ENCODE results near the gene HTT. TPM values are rescaled to one million over a fixed set of nuclear protein-coding genes. Genes with fewer than 3 reads are reported as not detected.
A peak's percentile ranks its signal among the peaks of the same experiment; 100 is the strongest.

Gene HTT
- polyA plus RNA-seq, 3 donors = 1.8 to 27.1 (median 3.0) TPM

GRCh38 chr4:3179126-3179706 is 104.7 kb downstream of the HTT start:
- no peak overlapping the region for H3K4me3 Mint-ChIP-seq
- Histone ChIP-seq H3K4me3 (replicated peaks in 1 of 3; ENCODE audit: low read depth in 2 of 3, low read length in 3 of 3) (no peak overlapping the region), H2AFZ (ENCODE audit: insufficient read depth, low read depth, low read length, poor library complexity, severe bottlenecking) (no peak overlapping the region), H3K36me3 (replicated peaks in 1 of 2; ENCODE audit: control insufficient read depth in 1 of 2, insufficient read depth in 2 of 2, low read length in 2 of 2) (peaks cover 95 to 98% of the 10 kb centered on the region in 2 donors), H3K4me2 (replicated peaks; ENCODE audit: extremely low read depth, low read length, poor library complexity, severe bottlenecking) (no peak overlapping the region), H3K79me2 (ENCODE audit: insufficient read depth, low read length) (no peaks in the 10 kb centered on the region), H3K9ac (ENCODE audit: insufficient read depth, low read length, poor library complexity, severe bottlenecking) (no peak overlapping the region), H3K4me1 (ENCODE audit: control insufficient read depth in 1 of 2, insufficient read depth in 2 of 2, low read length in 2 of 2) (no peaks in the 10 kb centered on the region), H3K27ac (ENCODE audit: low read depth in 1 of 2, low read length in 2 of 2) (no peak overlapping the region), H3K9me3 (replicated peaks in 1 of 2; ENCODE audit: control insufficient read depth in 1 of 2, insufficient read depth in 1 of 2, low read length in 2 of 2) (no peaks in the 10 kb centered on the region), H3K27me3 (ENCODE audit: control insufficient read depth in 2 of 2, insufficient read depth in 2 of 2, low read length in 2 of 2) (no peaks in the 10 kb centered on the region), H4K20me1 (ENCODE audit: insufficient read depth, low read length) (no peaks in the 10 kb centered on the region)
- no peaks in the 10 kb centered on the region for H3K4me1 Mint-ChIP-seq
- peaks cover 98% of the 10 kb centered on the region in 2 donors for H3K36me3 Mint-ChIP-seq
- H3K27me3 Mint-ChIP-seq (ENCODE audit: low read depth in 3 of 3) = no peaks in the 10 kb centered on the region
- H3K27ac Mint-ChIP-seq = peak overlapping the region in 3 of 7 donors; percentile 18 to 32 (median 27)
- H3K9me3 Mint-ChIP-seq = no peaks in the 10 kb centered on the region
- no peak for DNase-seq
- 99% methylated on average over 11 of the region's 12 CpGs for WGBS (ENCODE audit: insufficient coverage)
- intact Hi-C loops (cut with micrococcal nuclease) = no loop called here
- no peak for TF ChIP-seq CTCF (IDR thresholded peaks at IDR 0.05)

GRCh38 chr4:3183008-3183407 is 108.5 kb downstream of the HTT start:
- TF ChIP-seq CTCF (IDR thresholded peaks at IDR 0.05) = no peak
- H3K27me3 Mint-ChIP-seq (ENCODE audit: low read depth in 3 of 3) = no peaks in the 10 kb centered on the region
- no peak for DNase-seq
- peaks cover 94 to 97% of the 10 kb centered on the region in 2 donors for H3K36me3 Mint-ChIP-seq
- H3K27me3 ChIP-seq (ENCODE audit: control insufficient read depth in 2 of 2, insufficient read depth in 2 of 2, low read length in 2 of 2) = no peaks in the 10 kb centered on the region
- H3K9me3 Mint-ChIP-seq = no peaks in the 10 kb centered on the region
- no peaks in the 10 kb centered on the region for H4K20me1 ChIP-seq (ENCODE audit: insufficient read depth, low read length)
- H3K9me3 ChIP-seq (replicated peaks in 1 of 2; ENCODE audit: control insufficient read depth in 1 of 2, insufficient read depth in 1 of 2, low read length in 2 of 2) = no peaks in the 10 kb centered on the region
- 100% methylated on average over 3 of the region's 4 CpGs for WGBS (ENCODE audit: insufficient coverage)
- H3K79me2 ChIP-seq (ENCODE audit: insufficient read depth, low read length) = no peaks in the 10 kb centered on the region
- H2AFZ ChIP-seq (ENCODE audit: insufficient read depth, low read depth, low read length, poor library complexity, severe bottlenecking) = no peak overlapping the region
- H3K27ac ChIP-seq (ENCODE audit: low read depth in 1 of 2, low read length in 2 of 2) = no peak overlapping the region
- intact Hi-C loops (cut with micrococcal nuclease) = no loop called here
- H3K4me1 ChIP-seq (ENCODE audit: control insufficient read depth in 1 of 2, insufficient read depth in 2 of 2, low read length in 2 of 2) = no peaks in the 10 kb centered on the region
- no peak overlapping the region for H3K9ac ChIP-seq (ENCODE audit: insufficient read depth, low read length, poor library complexity, severe bottlenecking)
- H3K27ac Mint-ChIP-seq = peak overlapping the region in 1 of 7 donors; percentile 72
- peaks cover 91 to 98% of the 10 kb centered on the region in 2 donors for H3K36me3 ChIP-seq (replicated peaks in 1 of 2; ENCODE audit: control insufficient read depth in 1 of 2, insufficient read depth in 2 of 2, low read length in 2 of 2)
- H3K4me1 Mint-ChIP-seq = no peaks in the 10 kb centered on the region
- no peak overlapping the region for H3K4me3 ChIP-seq (replicated peaks in 1 of 3; ENCODE audit: low read depth in 2 of 3, low read length in 3 of 3)
- H3K4me2 ChIP-seq (replicated peaks; ENCODE audit: extremely low read depth, low read length, poor library complexity, severe bottlenecking) = no peak overlapping the region
- no peak overlapping the region for H3K4me3 Mint-ChIP-seq
